A673 (cell line): ENCODE data around the gene KIF26B.

Experiments used
- EZH2 ChIP-seq: fragments of 200-600 bp; sonication (generic); IDR thresholded peaks from 2 replicates; pipeline ENCODE4 v1.6.1; 2017; ENCODE audit warnings: borderline replicate concordance, low read depth, mild to moderate bottlenecking, mixed read lengths, antibody characterized with exemption, low read length; ENCODE audit not compliant: poor library complexity, severe bottlenecking
- TF ChIP-seq, protein P1 (sequence below): fragments of 300-800, 200-600 bp; sonication (generic); conservative IDR thresholded peaks from 2 replicates; pipeline ENCODE4 v1.5.1; 2017; ENCODE audit warnings: low read depth, mild to moderate bottlenecking, antibody characterized with exemption, low read length, moderate library complexity, mixed read lengths

DNA sequence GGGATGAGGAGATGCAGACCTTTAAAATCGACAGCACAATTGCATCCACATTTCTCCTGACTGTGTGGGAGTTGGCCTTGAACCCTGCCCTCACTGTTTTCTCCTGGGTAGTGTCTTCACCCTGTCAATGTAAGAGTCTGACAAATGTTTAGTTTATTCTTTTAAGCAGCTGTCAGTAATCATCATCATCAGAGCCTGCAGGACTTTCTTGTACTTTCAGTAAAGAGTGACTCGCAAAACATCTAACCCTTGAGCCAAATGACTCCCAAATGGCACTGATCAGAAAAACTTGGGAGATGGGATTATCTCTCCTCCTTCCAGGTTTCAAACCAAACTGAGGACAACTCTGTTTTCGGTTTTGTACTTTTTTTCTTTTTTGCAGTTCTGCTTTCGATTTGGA, 460.2 kb downstream of the KIF26B start:
- TF ChIP-seq, protein P1, sequence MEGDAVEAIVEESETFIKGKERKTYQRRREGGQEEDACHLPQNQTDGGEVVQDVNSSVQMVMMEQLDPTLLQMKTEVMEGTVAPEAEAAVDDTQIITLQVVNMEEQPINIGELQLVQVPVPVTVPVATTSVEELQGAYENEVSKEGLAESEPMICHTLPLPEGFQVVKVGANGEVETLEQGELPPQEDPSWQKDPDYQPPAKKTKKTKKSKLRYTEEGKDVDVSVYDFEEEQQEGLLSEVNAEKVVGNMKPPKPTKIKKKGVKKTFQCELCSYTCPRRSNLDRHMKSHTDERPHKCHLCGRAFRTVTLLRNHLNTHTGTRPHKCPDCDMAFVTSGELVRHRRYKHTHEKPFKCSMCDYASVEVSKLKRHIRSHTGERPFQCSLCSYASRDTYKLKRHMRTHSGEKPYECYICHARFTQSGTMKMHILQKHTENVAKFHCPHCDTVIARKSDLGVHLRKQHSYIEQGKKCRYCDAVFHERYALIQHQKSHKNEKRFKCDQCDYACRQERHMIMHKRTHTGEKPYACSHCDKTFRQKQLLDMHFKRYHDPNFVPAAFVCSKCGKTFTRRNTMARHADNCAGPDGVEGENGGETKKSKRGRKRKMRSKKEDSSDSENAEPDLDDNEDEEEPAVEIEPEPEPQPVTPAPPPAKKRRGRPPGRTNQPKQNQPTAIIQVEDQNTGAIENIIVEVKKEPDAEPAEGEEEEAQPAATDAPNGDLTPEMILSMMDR, result no peak
- no peak for TF ChIP-seq EZH2
